Panc1 (cell line): ENCODE data around the gene RASD2. TPM values are rescaled to one million over a fixed set of nuclear protein-coding genes. Genes with fewer than 3 reads are reported as not detected.

Source experiments
- ATAC-seq: fragments of 200-7000 bp; cut with Tn5 transposase; 2 replicates; pipeline ENCODE4 v1.9.1; 2020; ENCODE audit warnings: mild to moderate bottlenecking, moderate library complexity
- BruUV-seq: library from RNA; stranded (reverse); fragments of 400-500 nt; replicated peaks from 2 replicates; lab custom pipeline; 2021; lab: Mats Ljungman, UMichigan
- CTCF ChIA-PET: fragments of 300-600 bp; sonication (Branson Sonifier 250); formaldehyde crosslinking; loops from one replicate; lab custom pipeline; 2022; ENCODE audit warnings: antibody characterized with exemption; lab: Charles Lee
- POLR2A ChIA-PET: fragments of 300-600 bp; sonication (Branson Sonifier 250); formaldehyde crosslinking; loops from one replicate; lab custom pipeline; 2022; ENCODE audit warnings: antibody characterized with exemption; lab: Charles Lee
- DNase-seq: peaks from one replicate; pipeline ENCODE4 v3.0.0-alpha.2; 2010; ENCODE audit warnings: low read depth, low spot score
- H3K27ac ChIP-seq: 2 replicates; pipeline ENCODE4 v1.5.1; 2011; ENCODE audit warnings: mild to moderate bottlenecking, low read length, inconsistent platforms
- H3K27me3 ChIP-seq: fragments of 200-500 bp; sonication (Bioruptor generic); 2 replicates; pipeline ENCODE4 v1.6.0; 2014; ENCODE audit warnings: low read length, inconsistent platforms; ENCODE audit not compliant: control insufficient read depth, insufficient read depth
- H3K36me3 ChIP-seq: fragments of 200-500 bp; sonication (Bioruptor generic); 2 replicates; pipeline ENCODE4 v1.5.1; 2014; ENCODE audit warnings: inconsistent platforms, mild to moderate bottlenecking, low read length, moderate library complexity; ENCODE audit not compliant: control insufficient read depth, insufficient read depth
- H3K4me1 ChIP-seq: 2 replicates; pipeline ENCODE4 v1.5.1; 2011; ENCODE audit warnings: inconsistent platforms, mild to moderate bottlenecking, low read length, moderate library complexity; ENCODE audit not compliant: control insufficient read depth, insufficient read depth
- H3K4me3 ChIP-seq, 2 experiments: 2 replicates each; pipeline ENCODE4 v1.5.1; 2011 to 2012; ENCODE audit warnings: low read depth in 2 of 2, low read length in 2 of 2, mild to moderate bottlenecking in 2 of 2, inconsistent platforms in 1 of 2, moderate library complexity in 1 of 2
- H3K9me3 ChIP-seq: fragments of 200-500 bp; sonication (Bioruptor generic); 2 replicates; pipeline ENCODE4 v1.5.1; 2014; ENCODE audit warnings: low read depth, mild to moderate bottlenecking, inconsistent platforms, low read length, moderate library complexity; ENCODE audit not compliant: control insufficient read depth, insufficient read depth
- CTCF ChIP-seq: fragments of 450-650 bp; IDR thresholded peaks from 2 replicates; pipeline ENCODE4 v1.5.1; 2017; ENCODE audit warnings: mild to moderate bottlenecking
- POLR2AphosphoS5 ChIP-seq: IDR thresholded peaks from 2 replicates; pipeline ENCODE4 v1.6.1; 2012; ENCODE audit warnings: mild to moderate bottlenecking, low read depth, low read length, moderate library complexity
- REST ChIP-seq, 2 experiments: IDR thresholded peaks; 2 replicates each; pipeline ENCODE4 v1.6.1; 2011 to 2012; ENCODE audit warnings: low read depth in 2 of 2, control low read depth in 1 of 2, low read length in 1 of 2, mild to moderate bottlenecking in 1 of 2, moderate library complexity in 1 of 2; ENCODE audit not compliant: insufficient read depth in 1 of 2
- SIN3A ChIP-seq: IDR thresholded peaks from 2 replicates; pipeline ENCODE4 v1.6.1; 2012; ENCODE audit warnings: low read depth, mild to moderate bottlenecking, low read length, moderate library complexity, borderline replicate concordance; ENCODE audit not compliant: insufficient read depth
- TCF7L2 ChIP-seq: IDR thresholded peaks from 2 replicates; pipeline ENCODE4 v1.6.1; 2011; ENCODE audit warnings: mild to moderate bottlenecking, low read depth, low read length, inconsistent platforms
- in situ Hi-C: cut with HindIII; loops from 2 replicates; pipeline ENCODE4 v1.10.0; 2016; ENCODE audit warnings: low sequenced_read_pairs, low pct_unique_long_range_greater_than_20kb
- intact Hi-C: fragments of 100-400 bp; cut with micrococcal nuclease; formaldehyde crosslinking; loops from one replicate; pipeline ENCODE4 v1.10.0; 2022; ENCODE audit not compliant: unreplicated experiment
- total RNA-seq: library from RNA; stranded (reverse); gene quantifications from one replicate; pipeline ENCODE4 v1.2.1, GENCODE V29; 2021; ENCODE audit not compliant: unreplicated experiment

The RASD2 gene
- total RNA-seq, 1 experiment from 2014 or later, result 26.7 TPM

- no peaks in the 10 kb centered on the region for H3K27me3 ChIP-seq
These were observed 7.5 kb downstream of the RASD2 start for GRCh38 chr22:35547987-35548721.

GRCh38 chr22:35548722-35549112 is 8.1 kb downstream of the RASD2 start:
- intact Hi-C loops, result no loop called here
- peaks cover 6% of the 10 kb centered on the region; the same call in 1 of the 2 replicates for H3K4me1 ChIP-seq
- in situ Hi-C loops, result no loop called here
- ATAC-seq, result no peak
- no peaks in the 10 kb centered on the region for H3K27me3 ChIP-seq
- no peaks in the 10 kb centered on the region for H3K9me3 ChIP-seq
- H3K27ac ChIP-seq, result no peak overlapping the region
- TF ChIP-seq REST (IDR thresholded peaks at IDR 0.05; ENCODE audit: insufficient read depth in 1 of 2, low read depth in 2 of 2, low read length in 1 of 2), result no peak
- no peak for TF ChIP-seq TCF7L2
- TF ChIP-seq SIN3A, result no peak
- TF ChIP-seq POLR2AphosphoS5, result no peak
- TF ChIP-seq CTCF, result no peak
- no peak for DNase-seq
- POLR2A ChIA-PET, result no interaction called here
- no TSS peak for BruUV-seq
- H3K4me3 ChIP-seq, result no peak overlapping the region
- H3K36me3 ChIP-seq, result no peaks in the 10 kb centered on the region
- CTCF ChIA-PET, result no interaction called here

More at GRCh38 chr22:35547987-35548721, 7.5 kb downstream of the RASD2 start:
- Histone ChIP-seq H3K4me1 (peaks cover 6% of the 10 kb centered on the region; the same call in 1 of the 2 replicates), H3K9me3 (no peaks in the 10 kb centered on the region), H3K36me3 (no peaks in the 10 kb centered on the region), H3K4me3 (no peak overlapping the region), H3K27ac (no peak overlapping the region)
- no TSS peak for BruUV-seq
- intact Hi-C loops, result no loop called here
- TF ChIP-seq TCF7L2 (no peak), REST (IDR thresholded peaks at IDR 0.05; ENCODE audit: insufficient read depth in 1 of 2, low read depth in 2 of 2, low read length in 1 of 2) (no peak), SIN3A (no peak), CTCF (no peak; the same call in 1 of the 2 replicates), POLR2AphosphoS5 (no peak)
- POLR2A ChIA-PET, result no interaction called here
- no peak for DNase-seq
- in situ Hi-C loops, result no loop called here
- CTCF ChIA-PET, result no interaction called here
- ATAC-seq, result no peak
